GM12891 (cell line): Measurements from ENCODE around the gene ADCY5.

Experiments
- DNase-seq: peaks from one replicate; pipeline ENCODE4 v3.0.0; 2011; ENCODE audit warnings: low spot score; ENCODE audit not compliant: insufficient read length
- FAIRE-seq: peaks from 2 replicates; lab custom pipeline; 2011; peaks lifted over from hg19 to GRCh38; lab: Jason Lieb, UNC
- PAX5 ChIP-seq: IDR thresholded peaks from 2 replicates; pipeline ENCODE4 v1.6.1; 2011; ENCODE audit warnings: low read length, moderate library complexity, mild to moderate bottlenecking; ENCODE audit not compliant: insufficient read depth, severe bottlenecking
- POLR2A ChIP-seq: IDR thresholded peaks from 2 replicates; pipeline ENCODE4 v1.6.1; 2011; ENCODE audit warnings: low read depth, low read length, control low read depth
- POLR2AphosphoS5 ChIP-seq: IDR thresholded peaks from 2 replicates; pipeline ENCODE4 v1.6.1; 2011; ENCODE audit warnings: low read depth, low read length, control low read depth
- POU2F2 ChIP-seq: IDR thresholded peaks from 2 replicates; pipeline ENCODE4 v1.6.1; 2011; ENCODE audit warnings: low read depth, mild to moderate bottlenecking, control low read depth, low read length, moderate library complexity
- SPI1 ChIP-seq: IDR thresholded peaks from 2 replicates; pipeline ENCODE4 v1.6.1; 2011; ENCODE audit warnings: low read depth, low read length, control low read depth
- TAF1 ChIP-seq: IDR thresholded peaks from 2 replicates; pipeline ENCODE4 v1.6.1; 2011; ENCODE audit warnings: low read depth, low read length, control low read depth

ADCY5 gene

DNA sequence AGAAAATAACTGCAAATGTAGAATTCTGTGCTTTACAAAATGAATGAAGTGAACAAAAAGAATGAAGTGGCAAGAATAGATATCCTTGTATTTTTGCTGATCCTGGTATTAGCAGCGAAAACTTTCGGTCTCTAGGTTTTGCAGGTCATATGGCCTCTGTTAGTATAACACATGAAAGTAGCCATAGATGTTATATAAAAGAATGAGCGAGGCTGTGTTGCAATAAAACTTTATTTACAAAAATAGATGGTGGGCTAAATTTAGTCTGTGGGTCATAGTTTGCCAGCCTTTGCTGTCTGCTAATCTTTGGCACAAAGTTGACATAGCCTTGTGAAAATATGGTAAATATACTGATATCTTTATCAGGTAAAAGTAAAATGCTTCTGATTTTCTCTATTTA is 212.0 kb downstream of the ADCY5 start:
- DNase-seq (no peak), FAIRE-seq (no peak)
- TF ChIP-seq POU2F2, result no peak
- no peak for TF ChIP-seq PAX5
- TF ChIP-seq TAF1, result no peak
- TF ChIP-seq POLR2AphosphoS5, result no peak
- TF ChIP-seq SPI1, result no peak
- no peak for TF ChIP-seq POLR2A
